Stimulated activated CD8-positive, alpha-beta memory T cell treated with anti-CD3 and anti-CD28 coated beads, Interleukin-4, amount 100 ng/mL, for 24 hours (primary cell): ENCODE measurements around the gene SMYD3.

Experiments
- DNase-seq: peaks from one replicate; pipeline ENCODE4 v3.0.0-alpha.2; 2020; ENCODE audit warnings: low read depth

SMYD3 gene

DNA sequence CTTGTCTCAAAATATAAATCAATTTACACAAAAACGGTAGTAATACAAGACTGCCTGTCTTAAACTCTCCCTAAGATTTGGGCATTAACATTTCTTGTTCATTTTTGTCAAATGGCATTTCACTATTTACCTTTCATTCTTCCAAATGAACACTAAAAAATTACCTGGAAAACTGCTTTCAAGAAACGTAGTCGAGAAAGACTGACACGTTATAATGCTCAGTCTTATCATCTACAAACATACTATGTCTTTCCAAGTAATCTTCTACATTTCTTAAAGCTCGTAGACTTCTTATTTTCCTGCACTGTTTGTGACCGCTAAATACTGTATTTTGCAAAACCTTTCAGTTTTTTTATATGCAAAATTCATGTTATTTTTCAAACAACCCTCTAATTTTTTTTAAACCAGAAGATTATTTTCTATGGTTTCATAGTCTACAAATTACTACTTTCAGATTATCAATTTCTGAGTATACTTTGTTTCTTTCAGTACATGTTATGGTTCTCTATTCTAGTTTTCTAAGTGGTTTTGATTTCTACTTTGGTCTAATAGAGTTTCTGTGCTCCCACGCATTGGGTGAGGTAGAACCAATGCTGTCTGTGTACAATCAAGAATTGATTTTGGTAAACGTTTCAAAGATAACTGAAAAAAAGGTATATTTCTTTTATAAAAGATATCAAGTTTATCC is 336.4 kb downstream of the SMYD3 start:
- DNase-seq: no peak

DNA sequence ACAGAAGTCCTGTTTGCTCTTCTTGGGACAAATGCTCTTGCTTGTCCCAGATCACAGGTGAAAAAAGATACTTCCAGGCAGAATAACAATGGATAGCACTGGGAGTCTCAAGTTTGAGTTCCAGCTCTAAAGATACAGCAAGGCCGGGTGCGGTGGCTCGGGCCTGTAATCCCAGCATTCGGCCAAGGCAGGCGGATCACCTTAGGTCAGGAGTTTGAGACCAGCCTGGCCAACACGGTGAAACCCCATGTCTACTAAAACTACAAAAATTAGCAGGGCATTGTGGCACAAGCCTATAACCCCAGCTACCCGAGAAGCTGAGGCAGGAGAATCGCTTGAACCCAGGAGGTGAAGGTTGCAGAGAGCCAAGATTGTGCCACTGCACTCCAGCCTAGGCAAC is 337.6 kb downstream of the SMYD3 start:
- DNase-seq: no peak

DNA sequence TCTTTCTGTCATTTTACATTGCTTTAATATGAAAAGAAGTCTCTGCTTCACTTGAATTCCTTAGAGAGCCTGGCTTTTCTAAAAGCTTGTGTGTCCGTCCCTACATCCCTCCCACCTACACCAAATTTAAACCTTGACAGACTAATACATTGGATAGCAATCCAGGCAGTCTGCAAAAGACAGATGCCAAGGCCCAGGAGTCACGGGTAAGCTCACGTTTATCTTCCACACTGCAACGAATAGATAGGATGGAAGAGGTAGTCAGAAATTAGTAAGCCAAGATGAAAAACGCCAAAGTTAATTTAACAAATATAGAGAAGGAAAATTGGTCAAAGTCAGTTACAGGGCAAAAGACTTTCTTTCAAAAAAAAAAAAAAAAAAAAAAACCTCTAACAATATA is 338.1 kb downstream of the SMYD3 start:
- DNase-seq: no peak

DNA sequence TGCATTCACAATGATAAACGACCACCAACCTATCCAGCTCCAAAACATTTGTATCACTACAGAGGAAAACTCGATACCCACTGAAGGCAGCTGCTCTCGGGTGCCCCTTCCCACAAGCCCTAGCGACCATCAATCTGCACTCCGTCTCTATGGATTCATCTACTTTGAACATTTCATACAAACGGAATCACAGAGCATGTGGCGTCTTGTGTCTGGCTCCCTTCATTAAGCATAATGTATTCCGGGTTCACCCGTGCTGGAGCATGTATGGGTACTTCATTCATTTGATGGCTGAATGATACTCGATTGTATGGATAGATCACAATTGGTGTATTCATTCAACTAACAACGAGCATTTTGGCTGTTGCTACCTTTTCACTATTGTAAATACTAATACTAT is 340.2 kb downstream of the SMYD3 start:
- DNase-seq: no peak

DNA sequence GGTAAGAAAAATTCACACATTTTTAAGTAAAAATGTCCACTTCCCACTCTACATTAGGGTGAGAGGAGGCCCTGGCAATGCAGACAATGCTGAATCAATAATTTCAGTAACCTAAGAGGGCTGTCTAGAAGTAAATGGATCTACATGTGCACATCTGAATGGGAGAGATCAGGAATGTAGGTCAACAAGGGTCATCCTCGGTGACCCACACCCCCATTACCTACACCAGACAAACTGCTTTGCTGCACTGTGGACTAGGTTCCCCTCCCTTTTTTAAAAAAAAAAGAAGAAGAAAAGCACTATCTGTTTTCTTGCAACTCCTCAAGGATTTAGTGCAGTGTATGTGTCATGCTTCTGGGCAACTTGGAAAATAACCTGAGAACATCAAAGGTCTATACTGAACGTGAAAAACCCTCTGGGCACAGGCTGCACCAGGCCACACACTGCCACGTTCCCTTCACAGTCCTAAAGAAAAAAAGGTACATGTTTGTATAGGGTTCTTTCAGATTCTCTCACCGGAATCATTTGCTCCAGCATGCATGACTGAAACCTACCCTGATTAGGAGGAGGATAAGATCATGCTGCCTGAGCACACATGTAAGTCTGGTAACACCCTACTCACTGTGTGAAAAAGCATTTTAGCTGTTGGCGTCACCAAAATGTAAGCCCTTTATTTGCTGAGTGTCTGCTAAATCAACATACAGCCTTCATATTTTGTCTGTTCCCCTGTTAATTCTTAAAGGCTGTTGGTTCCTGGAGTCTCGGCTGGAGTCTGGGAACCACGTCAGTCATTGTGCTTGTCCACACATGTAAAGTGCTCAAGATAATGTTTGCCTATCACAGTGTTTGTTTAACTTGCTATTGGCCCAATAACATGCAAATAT is 341.0 kb downstream of the SMYD3 start:
- DNase-seq: no peak

DNA sequence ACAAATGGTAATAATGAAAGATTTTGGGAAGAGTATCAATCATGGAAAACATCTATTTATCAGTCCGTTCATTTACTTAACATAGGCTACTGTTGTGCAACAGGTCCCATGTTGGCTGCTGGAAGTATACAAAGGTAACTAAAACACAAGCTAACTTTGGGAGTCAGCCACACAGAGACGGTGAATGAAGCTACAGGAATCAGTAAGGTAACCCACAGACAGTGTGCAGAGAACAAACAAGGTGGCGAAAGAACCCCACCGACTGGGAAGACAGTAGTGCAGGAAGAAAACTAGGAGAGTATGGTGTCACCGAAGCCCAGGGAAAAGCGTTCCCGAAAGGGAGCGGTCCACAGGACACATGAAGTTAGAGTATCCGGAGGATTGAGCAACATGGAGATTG is 342.3 kb downstream of the SMYD3 start:
- no peak for DNase-seq

DNA sequence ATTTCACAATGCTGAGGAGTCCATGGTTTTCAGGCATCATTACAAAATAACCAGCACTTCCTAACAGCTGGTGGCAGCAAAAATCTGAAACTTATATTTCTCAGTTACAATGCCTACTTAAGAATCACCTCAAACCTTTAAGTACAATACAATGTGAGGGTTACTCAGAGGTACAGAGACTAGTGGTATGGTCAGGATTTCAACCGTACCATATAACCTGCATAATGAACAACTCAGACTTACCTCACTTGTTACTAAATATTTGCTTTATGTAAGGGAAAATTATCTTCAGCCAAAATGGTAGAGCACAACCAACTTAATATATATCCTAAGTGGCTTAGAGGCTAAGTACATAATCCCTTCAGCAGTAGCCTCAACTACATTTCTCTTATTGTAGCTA is 344.5 kb downstream of the SMYD3 start:
- DNase-seq: no peak

DNA sequence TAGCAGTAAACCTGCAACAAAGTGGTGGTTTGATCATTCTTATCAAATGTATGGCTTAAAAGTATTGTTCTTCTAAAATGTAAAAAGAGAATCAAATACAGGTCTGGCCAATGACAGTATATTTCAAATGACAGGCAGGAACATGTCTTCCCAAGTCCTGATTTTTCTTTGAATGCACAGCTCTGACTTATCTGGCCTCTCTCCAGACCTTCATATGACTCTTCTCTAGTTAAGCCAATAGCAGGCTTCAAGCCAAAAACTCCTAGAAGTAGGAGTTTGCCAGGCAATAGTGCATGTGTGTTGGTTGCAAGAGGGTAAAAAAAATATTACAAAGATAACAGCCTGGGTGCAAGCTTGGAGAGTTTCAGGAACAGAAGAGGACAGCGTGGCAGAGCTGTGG is 345.5 kb downstream of the SMYD3 start:
- no peak for DNase-seq

DNA sequence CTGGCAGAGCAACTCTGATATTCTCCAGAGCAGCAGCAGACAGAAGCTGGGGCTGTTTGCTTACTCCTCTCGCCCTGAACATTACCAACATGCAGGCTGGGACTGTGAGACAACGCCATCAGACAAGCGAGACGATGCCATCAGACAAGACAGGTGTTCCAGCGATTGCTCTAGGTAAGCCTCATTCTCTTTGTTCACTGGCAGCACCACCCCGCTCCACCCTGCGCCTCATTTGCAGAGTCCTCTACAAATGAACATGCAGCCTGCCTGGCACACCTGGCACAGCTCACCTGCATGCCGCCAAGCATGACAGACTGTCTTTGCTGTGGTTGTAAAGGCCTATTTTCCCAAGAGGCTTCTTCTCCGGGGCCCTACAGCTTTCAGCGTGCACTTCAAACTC is 346.2 kb downstream of the SMYD3 start:
- no peak for DNase-seq

DNA sequence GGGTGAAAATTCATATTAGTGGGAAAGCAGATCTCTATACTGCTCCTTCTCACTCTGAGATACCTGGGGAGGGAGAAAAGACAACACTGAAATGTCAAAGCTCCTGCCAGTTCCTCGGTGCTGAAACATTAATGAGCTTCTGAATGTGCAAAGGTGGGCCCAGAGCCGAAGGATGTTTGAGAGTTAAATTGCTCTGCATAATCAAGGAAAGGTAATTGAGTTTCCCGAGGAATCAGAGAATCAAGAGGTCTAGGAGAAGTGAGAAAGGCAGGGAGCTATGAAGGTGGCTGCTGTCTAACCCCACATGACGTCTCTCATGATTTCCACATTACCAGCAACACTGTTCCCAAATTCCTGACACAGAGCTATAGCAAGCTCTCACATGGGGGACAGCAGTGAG is 346.7 kb downstream of the SMYD3 start:
- no peak for DNase-seq

DNA sequence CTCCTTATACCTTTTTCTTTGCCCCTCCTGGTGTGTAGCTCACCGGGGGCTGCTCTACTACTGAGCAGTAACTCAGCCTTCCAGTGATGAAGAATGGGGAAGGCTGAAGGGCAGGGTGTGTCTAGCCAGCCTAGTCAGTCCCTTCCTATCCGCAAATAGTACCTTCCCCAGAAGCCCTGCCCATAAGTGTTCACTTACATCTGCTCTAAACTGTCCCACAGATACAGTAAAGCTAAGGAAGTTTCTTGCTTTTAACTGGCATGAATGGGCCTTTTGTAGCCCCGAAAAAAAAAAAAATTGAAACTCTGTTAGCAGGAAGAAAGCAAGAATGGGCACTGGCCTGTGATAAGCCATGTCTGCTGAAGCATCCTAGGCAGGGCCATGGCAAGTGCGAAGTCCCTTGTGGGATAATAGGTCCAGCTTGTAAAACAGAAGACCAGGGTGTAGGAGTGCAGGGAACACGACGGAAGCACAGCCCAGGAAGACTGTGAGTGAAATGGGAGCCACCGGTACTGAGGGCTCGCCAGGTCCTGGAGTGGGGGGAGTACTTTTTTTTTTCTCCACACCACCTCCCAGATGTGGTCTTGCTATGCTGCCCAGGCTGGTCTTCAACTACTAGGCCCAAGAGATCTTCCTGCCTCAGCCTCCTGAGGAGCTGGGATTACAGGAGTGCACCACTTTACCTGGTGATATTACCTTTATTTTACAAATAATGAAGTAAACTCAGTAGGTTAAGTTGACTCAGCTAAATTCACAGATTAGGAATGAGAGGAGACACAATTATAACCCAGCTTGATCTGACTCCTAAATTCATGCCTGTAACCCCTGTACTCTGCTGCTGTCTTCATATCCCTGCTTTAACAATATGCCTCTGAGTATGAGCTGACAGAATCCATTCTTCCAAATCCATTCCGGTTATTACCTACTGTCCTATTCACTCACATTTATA is 347.5 kb downstream of the SMYD3 start:
- DNase-seq: no peak

DNA sequence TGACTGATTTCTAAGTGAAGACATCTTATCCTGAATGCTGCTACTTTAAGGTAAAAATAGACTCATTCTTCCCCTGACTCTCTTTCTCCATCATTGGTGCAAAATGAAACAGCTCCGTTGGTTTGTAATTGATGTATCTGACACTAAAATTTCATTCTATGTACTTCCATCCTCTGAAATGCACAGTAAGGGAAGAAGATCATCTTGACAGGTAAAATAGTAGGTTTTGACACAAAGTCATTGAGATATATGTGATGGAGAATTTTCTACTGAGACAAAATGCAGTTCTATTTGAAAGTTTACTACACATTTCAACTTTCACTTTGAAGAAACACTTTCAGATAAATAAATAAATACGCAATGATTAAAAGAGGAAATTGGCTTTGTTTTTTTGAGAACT is 348.9 kb downstream of the SMYD3 start:
- DNase-seq: no peak

DNA sequence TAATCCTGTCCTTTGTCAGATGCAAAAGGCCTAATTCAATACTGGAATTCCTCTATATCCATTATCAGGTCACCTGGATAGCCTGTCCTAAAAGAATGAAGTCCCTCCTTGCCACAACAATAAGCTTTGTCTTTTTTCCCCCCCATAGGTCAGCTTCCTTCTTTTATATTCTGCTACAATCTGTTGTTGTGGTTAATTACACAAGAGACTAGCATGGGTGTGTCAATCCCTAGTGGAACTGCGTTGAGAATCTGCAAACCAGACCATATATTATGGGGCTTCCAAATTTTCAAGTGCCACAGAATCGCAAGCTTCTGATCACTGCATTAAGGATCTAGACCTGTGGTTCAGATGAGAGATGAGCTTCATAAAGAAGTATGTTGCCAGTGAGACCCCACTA is 349.6 kb downstream of the SMYD3 start:
- DNase-seq: no peak

DNA sequence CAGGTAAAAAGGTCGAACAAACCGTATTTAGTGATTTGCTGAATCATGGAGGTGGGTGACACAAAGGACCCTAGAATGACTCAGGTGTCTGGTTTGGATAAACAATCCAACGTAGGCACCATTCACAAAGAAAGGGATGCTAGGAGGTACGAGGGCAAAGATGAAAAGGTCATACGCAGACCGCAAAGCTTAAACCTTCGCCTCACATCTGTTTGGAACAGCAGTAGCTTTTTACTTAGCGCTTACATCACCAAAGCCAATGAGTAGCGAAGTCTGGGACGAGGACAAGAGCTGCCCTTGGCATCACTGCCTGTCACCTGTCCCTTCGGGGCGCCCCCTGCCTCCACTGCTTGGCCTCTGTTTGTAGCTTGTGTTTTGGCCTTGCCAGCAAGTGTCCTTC is 350.2 kb downstream of the SMYD3 start:
- DNase-seq: no peak

DNA sequence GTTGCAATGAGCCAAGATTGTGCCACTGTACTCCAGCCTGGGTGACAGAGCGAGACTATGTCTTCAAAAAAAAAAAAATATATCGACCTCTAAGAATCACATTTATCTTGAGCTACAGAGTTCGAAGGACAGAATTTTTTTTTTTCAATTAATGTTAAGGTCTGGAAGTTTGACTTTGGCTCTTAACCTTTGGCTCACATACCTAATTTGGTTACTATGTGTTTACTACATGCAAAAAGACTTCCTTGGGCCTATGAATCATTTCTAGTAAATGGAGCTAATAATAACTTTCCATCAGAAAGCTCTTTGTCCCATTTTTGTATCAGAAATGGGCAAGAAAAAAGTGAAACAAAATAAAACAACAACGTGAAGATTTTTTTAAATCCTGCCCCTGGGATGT is 351.2 kb downstream of the SMYD3 start:
- DNase-seq: no peak

DNA sequence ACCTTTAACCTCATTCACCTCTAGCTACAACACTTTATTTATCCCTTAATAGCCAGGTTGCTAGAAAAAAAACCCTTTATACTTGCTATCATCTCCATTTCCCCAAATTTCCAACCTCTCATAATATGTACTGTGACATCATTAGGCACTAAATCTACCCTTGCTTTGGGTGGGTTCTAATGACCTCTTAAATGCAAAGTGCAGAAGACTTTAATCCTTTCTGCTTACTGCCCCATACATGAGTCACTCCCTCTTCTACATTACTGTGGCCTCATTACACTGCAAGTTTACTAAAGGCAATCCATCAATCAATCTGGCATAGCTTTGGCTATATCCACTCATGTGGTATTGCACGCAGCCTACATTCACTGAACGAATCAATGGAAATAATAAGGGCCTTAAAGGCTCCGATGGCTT is 353.3 kb downstream of the SMYD3 start:
- no peak for DNase-seq

DNA sequence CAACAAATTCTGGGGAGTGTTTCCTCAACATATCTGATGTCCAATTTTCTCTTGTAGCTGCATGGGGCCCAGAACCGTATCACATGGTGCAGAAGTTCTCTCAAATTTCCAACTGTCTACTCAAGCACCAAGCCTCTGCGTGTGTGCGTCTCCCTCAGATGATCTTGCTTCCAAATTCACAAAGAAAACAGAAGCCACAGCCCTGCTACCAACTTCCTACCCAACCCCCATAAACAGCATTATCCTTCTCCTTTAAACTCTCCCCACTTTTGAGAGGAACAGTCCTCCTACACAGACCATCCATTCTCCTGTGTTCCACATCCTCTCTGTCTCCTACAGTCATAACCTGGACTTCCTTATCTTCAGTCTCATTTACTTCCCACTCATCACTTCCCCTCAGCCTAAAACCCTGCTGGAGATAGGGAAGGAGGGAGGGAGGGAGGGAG is 354.1 kb downstream of the SMYD3 start:
- no peak for DNase-seq

DNA sequence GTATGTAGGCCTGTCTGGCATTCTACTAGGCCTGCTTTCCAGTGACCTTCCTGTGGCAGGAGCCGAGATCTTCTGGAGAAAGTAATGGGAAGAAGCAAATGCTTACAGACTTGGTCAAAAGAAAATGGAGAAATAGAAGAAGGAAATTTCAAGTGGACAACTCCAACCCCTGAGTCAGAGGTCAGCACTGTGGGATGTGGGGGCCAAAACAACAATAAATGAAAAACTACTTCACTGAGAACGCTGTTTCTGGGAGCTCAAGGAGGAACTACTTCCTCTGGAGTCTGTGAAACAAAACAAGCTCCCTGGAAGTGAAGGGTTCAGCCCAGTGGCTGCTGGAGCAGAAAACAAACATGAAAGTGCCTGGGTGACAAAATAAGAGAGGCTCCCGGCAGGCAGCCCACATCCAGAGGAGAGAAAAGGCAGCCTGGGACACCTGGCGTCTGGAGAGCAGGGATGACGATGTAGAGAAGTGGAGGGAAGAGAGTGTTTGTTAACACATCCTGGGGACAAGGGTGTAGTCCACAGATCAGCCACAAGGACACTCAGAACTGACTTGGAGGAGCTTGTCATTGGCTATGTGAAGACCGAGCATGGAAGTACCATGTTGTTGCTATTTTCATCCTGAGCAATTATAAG is 355.2 kb downstream of the SMYD3 start:
- DNase-seq: no peak

DNA sequence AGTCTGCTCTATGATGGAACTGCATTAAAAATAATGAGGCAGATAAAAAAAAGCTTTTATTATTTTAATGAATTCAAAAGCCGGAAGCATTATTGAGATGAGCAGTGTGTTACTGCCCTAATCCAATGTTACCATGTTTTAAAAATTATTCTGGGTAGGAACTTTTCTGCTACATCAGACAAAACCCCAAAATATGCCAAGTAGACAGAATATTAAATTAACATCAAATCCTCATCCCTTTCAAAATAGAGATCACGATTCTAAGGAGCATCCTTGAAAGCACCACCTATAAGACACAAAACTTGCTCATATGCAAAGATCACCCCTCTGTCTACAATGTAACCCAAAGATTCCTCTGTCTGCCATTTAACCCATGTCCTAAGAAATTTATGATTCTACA is 357.5 kb downstream of the SMYD3 start:
- no peak for DNase-seq

DNA sequence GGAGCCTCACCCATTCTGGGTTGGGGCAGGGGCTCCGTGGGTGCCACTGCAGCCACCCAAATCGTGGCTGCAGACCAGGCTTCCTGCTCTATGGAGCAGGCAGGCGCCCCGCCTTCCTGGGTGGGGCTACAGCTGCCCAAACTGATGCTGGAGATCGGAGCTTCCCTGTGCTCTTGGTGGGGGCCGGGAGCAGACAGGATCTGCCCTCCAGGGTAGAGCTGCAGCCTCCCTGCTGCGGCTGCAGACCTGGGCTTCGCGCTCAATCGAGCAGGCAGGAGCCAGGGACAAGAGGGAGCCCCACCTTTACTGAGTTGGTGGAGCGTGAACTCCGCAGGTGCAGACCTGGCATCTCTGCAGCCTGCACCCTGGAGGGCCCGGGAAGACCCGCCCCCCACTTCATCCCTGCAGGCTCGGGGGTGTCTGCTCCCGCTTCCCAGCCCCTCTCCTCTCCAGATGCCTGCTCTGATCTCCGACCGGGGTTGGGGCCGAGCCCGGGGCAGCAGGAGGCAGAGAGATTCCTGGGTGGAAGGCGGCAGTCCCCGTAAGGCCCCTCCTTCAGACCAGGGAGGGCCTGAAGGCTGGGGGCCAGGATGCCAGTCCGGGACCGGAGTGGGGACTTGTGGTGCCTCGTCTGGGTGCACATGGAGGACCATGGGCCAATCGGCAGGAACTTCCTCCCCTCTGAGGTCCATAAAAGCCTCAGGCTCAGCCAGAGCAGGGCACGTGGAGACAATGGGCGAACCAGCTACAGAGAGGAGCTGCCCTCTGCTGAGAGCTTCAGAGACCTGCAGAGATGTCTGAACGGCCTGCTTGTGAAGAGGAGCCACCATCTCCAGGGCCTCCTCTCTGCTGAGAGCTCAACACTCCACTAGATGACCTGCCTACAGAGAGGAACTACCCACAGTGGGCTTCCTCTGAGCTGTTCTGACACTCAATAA is 359.3 kb downstream of the SMYD3 start:
- no peak for DNase-seq
